Mesenchymal stem cell (in vitro differentiated cells and primary cell): Measurements from ENCODE around the gene PFKFB4.

ENCODE experiments used
- DNase-seq: peaks from one replicate; pipeline ENCODE4 v3.0.0-alpha.2; 2013
- H2AFZ ChIP-seq: one replicate; pipeline ENCODE4 v1.6.1; 2013; ENCODE audit warnings: low read depth, mild to moderate bottlenecking, control low read depth, inconsistent platforms, low read length, moderate library complexity
- H2AK5ac ChIP-seq: 2 replicates; pipeline ENCODE4 v1.6.1; 2013; ENCODE audit warnings: low read length, moderate library complexity, mild to moderate bottlenecking, inconsistent platforms; ENCODE audit not compliant: severe bottlenecking
- H2BK120ac ChIP-seq: one replicate; pipeline ENCODE4 v1.6.1; 2013; ENCODE audit warnings: low read depth, mild to moderate bottlenecking, inconsistent platforms, low read length, moderate library complexity
- H2BK12ac ChIP-seq, 2 experiments: one replicate each; pipeline ENCODE4 v1.6.1; 2013; ENCODE audit warnings: inconsistent platforms in 2 of 2, low read length in 2 of 2, mild to moderate bottlenecking in 2 of 2, moderate library complexity in 2 of 2, control low read depth in 1 of 2
- H2BK15ac ChIP-seq: one replicate; pipeline ENCODE4 v1.6.1; 2013; ENCODE audit warnings: mild to moderate bottlenecking, low read depth, inconsistent platforms; ENCODE audit not compliant: poor library complexity, severe bottlenecking
- H2BK5ac ChIP-seq: 2 replicates; pipeline ENCODE4 v1.6.1; 2013; ENCODE audit warnings: low read depth, mild to moderate bottlenecking, low read length, control low read depth, inconsistent platforms; ENCODE audit not compliant: poor library complexity, severe bottlenecking
- H3K14ac ChIP-seq, 2 experiments: one replicate each; pipeline ENCODE4 v1.6.1; 2013; ENCODE audit warnings: inconsistent platforms in 2 of 2, low read length in 2 of 2, control low read depth in 1 of 2, mild to moderate bottlenecking in 1 of 2, moderate library complexity in 1 of 2
- H3K18ac ChIP-seq, 2 experiments: one replicate each; pipeline ENCODE4 v1.6.1; 2013; ENCODE audit warnings: inconsistent platforms in 2 of 2, low read length in 2 of 2, control low read depth in 1 of 2, low read depth in 1 of 2, mild to moderate bottlenecking in 1 of 2
- H3K23ac ChIP-seq, 2 experiments: one replicate each; pipeline ENCODE4 v1.6.1; 2013; ENCODE audit warnings: inconsistent platforms in 2 of 2, low read length in 2 of 2, mild to moderate bottlenecking in 2 of 2, moderate library complexity in 2 of 2, control low read depth in 1 of 2
- H3K27ac ChIP-seq: 2 replicates; pipeline ENCODE4 v1.5.1; 2013; ENCODE audit warnings: mild to moderate bottlenecking, moderate library complexity, low read length, control low read depth, inconsistent platforms; ENCODE audit not compliant: poor library complexity, severe bottlenecking
- H3K27me3 ChIP-seq, 2 experiments: 2 replicates each; pipeline versions ENCODE4 v1.6.1 to v1.7.0; 2013; ENCODE audit warnings: low read length in 2 of 2, mild to moderate bottlenecking in 2 of 2, moderate library complexity in 2 of 2, control low read depth in 1 of 2, inconsistent platforms in 1 of 2; ENCODE audit not compliant: control insufficient read depth in 1 of 2, insufficient read depth in 1 of 2
- H3K36me3 ChIP-seq, 2 experiments: 2 replicates each; pipeline versions ENCODE4 v1.6.1 to v1.7.0; 2013; ENCODE audit warnings: low read length in 2 of 2, control low read depth in 1 of 2, inconsistent platforms in 1 of 2, low read depth in 1 of 2, mild to moderate bottlenecking in 1 of 2; ENCODE audit not compliant: insufficient read depth in 2 of 2, control insufficient read depth in 1 of 2
- H3K4ac ChIP-seq, 2 experiments: one replicate each; pipeline ENCODE4 v1.6.1; 2013; ENCODE audit warnings: inconsistent platforms in 2 of 2, low read length in 2 of 2, mild to moderate bottlenecking in 2 of 2, moderate library complexity in 2 of 2, control low read depth in 1 of 2, low read depth in 1 of 2
- H3K4me1 ChIP-seq: 2 replicates; pipeline ENCODE4 v1.6.1; 2013; ENCODE audit warnings: low read depth, low read length, control low read depth; ENCODE audit not compliant: control insufficient read depth, insufficient read depth
- H3K4me2 ChIP-seq: 2 replicates; pipeline ENCODE4 v1.6.1; 2013; ENCODE audit warnings: low read length, mild to moderate bottlenecking, inconsistent platforms; ENCODE audit not compliant: poor library complexity, severe bottlenecking
- H3K4me3 ChIP-seq, 2 experiments: 2 replicates each; pipeline versions ENCODE4 v1.5.1 to v1.7.0; 2013; ENCODE audit warnings: low read length in 2 of 2, mild to moderate bottlenecking in 2 of 2, control low read depth in 1 of 2, low read depth in 1 of 2; ENCODE audit not compliant: insufficient read depth in 1 of 2
- H3K79me1 ChIP-seq: replicated peaks from 2 replicates; pipeline ENCODE4 v1.6.1; 2013; ENCODE audit warnings: mild to moderate bottlenecking, control low read depth, low read length, inconsistent platforms; ENCODE audit not compliant: poor library complexity, severe bottlenecking
- H3K9ac ChIP-seq: 2 replicates; pipeline ENCODE4 v1.7.0; 2013; ENCODE audit warnings: mild to moderate bottlenecking, low read length, moderate library complexity
- H3K9me3 ChIP-seq: 2 replicates; pipeline ENCODE4 v1.7.0; 2013; ENCODE audit warnings: mild to moderate bottlenecking, low read length; ENCODE audit not compliant: control insufficient read depth
- H4K8ac ChIP-seq: one replicate; pipeline ENCODE4 v1.6.1; 2013; ENCODE audit warnings: inconsistent platforms, mild to moderate bottlenecking, low read length, moderate library complexity
- H4K91ac ChIP-seq: one replicate; pipeline ENCODE4 v1.6.1; 2013; ENCODE audit warnings: mild to moderate bottlenecking, low read length, inconsistent platforms
- WGBS: methylation state at CpG from one replicate; pipeline ENCODE4 v1.1.7; 2013; ENCODE audit warnings: mixed read lengths; 5-methylcytosine and 5-hydroxymethylcytosine counted together

PFKFB4 gene

DNA sequence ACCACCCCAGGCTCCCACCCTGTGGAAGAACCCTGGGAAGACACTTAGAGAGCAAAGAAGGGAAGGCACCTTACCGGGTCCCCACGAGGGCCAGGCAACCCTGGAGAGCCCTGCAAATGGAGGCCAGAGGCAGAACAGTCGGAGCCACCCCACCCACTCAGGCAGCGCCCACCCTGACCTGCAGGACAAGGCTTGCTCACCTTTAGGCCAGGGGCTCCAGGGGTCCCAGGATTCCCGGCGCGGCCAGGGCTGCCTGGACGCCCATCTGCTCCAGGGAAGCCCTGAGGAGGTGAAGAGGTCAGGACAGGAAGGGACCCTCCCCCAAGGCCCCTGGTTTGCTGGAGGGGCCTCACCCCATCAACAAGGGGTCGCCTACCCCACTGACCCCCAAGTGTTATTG, 28.2 kb upstream of the PFKFB4 start:
- Histone ChIP-seq H3K18ac (no peak overlapping the region), H3K4me2 (no peak overlapping the region), H3K23ac (no peak overlapping the region), H2BK120ac (no peak overlapping the region), H3K27ac (no peak overlapping the region), H3K4me1 (peaks cover 26% of the 10 kb centered on the region), H2BK12ac (no peak overlapping the region), H2BK15ac (no peak overlapping the region), H3K9me3 (no peaks in the 10 kb centered on the region), H2BK5ac (no peak overlapping the region), H3K79me1 (peaks cover 63% of the 10 kb centered on the region), H4K91ac (no peak overlapping the region), H3K9ac (no peak overlapping the region), H2AK5ac (no peak overlapping the region), H3K4ac (no peak overlapping the region), H4K8ac (no peak overlapping the region), H3K4me3 (no peak overlapping the region), H3K36me3 (peaks cover 17 to 100% of the 10 kb centered on the region in 2 experiments), H2AFZ (no peak overlapping the region), H3K27me3 (no peaks in the 10 kb centered on the region), H3K14ac (no peak overlapping the region)
- 96% methylated on average over 9 of the region's 9 CpGs for WGBS
- DNase-seq, result no peak

- Histone ChIP-seq H3K27ac (no peak overlapping the region), H3K9me3 (no peaks in the 10 kb centered on the region), H3K23ac (no peak overlapping the region), H3K18ac (no peak overlapping the region), H3K4ac (no peak overlapping the region), H3K4me3 (no peak overlapping the region), H4K91ac (no peak overlapping the region), H2BK15ac (no peak overlapping the region), H3K4me2 (no peak overlapping the region), H3K27me3 (no peaks in the 10 kb centered on the region), H3K4me1 (peaks cover 8% of the 10 kb centered on the region), H3K14ac (no peak overlapping the region), H2BK5ac (no peak overlapping the region), H2AFZ (no peak overlapping the region), H2BK12ac (no peak overlapping the region), H3K36me3 (peaks cover 25 to 99% of the 10 kb centered on the region in 2 experiments), H2AK5ac (no peak overlapping the region), H4K8ac (no peak overlapping the region), H3K9ac (no peak overlapping the region), H3K79me1 (peaks cover 54% of the 10 kb centered on the region), H2BK120ac (no peak overlapping the region)
- no peak for DNase-seq
- WGBS, result 97% methylated on average over 11 of the region's 14 CpGs
Measured at GRCh38 chr3:48581621-48582481, 25.2 kb upstream of the PFKFB4 start.

DNA sequence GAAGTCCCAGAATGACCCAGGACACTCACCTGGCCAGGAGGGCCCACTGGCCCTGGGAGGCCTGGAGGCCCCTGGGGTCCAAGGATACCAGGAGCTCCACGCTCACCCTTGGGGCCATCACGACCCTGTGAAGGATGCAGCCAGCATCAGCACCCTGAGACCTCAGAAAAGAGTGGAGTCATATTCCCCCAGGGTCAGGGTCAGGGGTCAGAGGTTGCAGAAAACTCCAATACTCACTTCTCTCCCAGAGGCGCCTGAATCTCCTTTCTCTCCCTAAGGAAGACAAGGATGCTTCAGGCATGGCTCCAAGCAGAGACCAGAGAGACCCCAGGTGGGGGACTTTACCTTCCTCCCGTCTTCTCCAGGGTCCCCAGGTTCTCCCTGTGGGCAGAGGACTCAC, 20.0 kb upstream of the PFKFB4 start:
- WGBS, result 90% methylated on average over 4 of the region's 4 CpGs
- Histone ChIP-seq H3K4me2 (no peak overlapping the region), H3K23ac (no peak overlapping the region), H3K27me3 (no peaks in the 10 kb centered on the region), H3K79me1 (peaks cover 44% of the 10 kb centered on the region), H3K27ac (no peak overlapping the region), H2BK5ac (no peak overlapping the region), H2AK5ac (no peak overlapping the region), H3K36me3 (peaks cover 10 to 99% of the 10 kb centered on the region in 2 experiments), H3K4me3 (no peak overlapping the region), H2BK15ac (no peak overlapping the region), H2BK12ac (no peak overlapping the region), H3K9ac (no peak overlapping the region), H3K14ac (no peak overlapping the region), H2BK120ac (no peak overlapping the region), H4K8ac (no peak overlapping the region), H2AFZ (no peak overlapping the region), H3K4ac (no peak overlapping the region), H3K18ac (no peak overlapping the region), H3K4me1 (peaks cover 23% of the 10 kb centered on the region), H4K91ac (no peak overlapping the region), H3K9me3 (no peaks in the 10 kb centered on the region)
- DNase-seq, result no peak

- Histone ChIP-seq H3K9ac (no peak overlapping the region), H4K91ac (no peak overlapping the region), H3K79me1 (peaks cover 39% of the 10 kb centered on the region), H2BK12ac (no peak overlapping the region), H3K4me2 (no peak overlapping the region), H2BK15ac (no peak overlapping the region), H2BK5ac (no peak overlapping the region), H3K4ac (no peak overlapping the region), H2AFZ (no peak overlapping the region), H3K23ac (no peak overlapping the region), H3K4me1 (peaks cover 20% of the 10 kb centered on the region), H3K4me3 (no peak overlapping the region), H2BK120ac (no peak overlapping the region), H3K14ac (no peak overlapping the region), H3K9me3 (no peaks in the 10 kb centered on the region), H3K36me3 (peaks cover 9 to 99% of the 10 kb centered on the region in 2 experiments), H3K27me3 (no peaks in the 10 kb centered on the region), H2AK5ac (no peak overlapping the region), H3K18ac (no peak overlapping the region), H4K8ac (no peak overlapping the region), H3K27ac (no peak overlapping the region)
- WGBS, result 87% methylated on average over 16 of the region's 17 CpGs
- DNase-seq, result no peak
Measured at GRCh38 chr3:48575366-48575765, 18.8 kb upstream of the PFKFB4 start.
